Measurements from ENCODE around the gene SH3BP4.

Gene SH3BP4

GRCh38 chr2:235021752-235022151 is 69.9 kb downstream of the SH3BP4 start:
- no peak for DNase-seq

GRCh38 chr2:235024191-235024860 is 72.5 kb downstream of the SH3BP4 start:
- no peak for DNase-seq

- DNase-seq = no peak
Observed at GRCh38 chr2:235024931-235025773, 73.3 kb downstream of the SH3BP4 start.

DNA sequence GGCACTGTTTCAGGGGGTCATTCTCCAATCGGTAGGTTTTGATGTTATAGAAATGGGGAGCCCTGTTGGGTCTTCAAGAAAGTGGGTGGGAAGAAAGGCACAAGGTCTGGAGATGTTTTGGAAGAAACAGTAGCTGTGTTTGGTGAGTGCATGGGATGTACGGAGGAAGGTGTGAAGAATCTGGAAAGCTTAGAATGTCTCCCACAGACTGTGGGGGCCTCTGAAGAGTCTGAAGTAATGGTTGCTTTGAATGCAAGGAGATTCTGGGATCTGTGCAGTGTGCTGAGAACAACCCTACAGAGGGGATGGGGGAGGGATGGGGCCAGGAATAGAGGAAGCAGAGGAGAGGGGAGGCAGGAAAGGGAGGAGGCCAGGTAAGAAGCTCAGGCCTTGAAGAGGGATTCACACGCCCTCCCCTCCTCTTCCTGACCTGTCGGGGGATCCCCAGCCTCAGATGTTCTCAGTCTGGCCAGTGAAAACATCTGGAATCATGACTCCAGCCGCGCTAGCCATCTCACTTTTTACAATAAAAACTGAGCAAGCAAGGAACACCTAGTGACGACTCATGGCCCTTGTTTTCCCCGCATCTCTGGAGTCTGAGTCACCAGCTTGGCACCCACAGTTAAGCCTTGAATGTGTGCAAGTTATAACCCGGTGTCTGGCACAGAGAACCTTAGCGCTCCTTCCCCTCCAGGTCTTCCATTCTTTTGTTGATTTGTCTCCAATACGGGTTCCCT is 74.2 kb downstream of the SH3BP4 start:
- DNase-seq = no peak

- no peak for DNase-seq
Observed at GRCh38 chr2:235026649-235027557, 75.1 kb downstream of the SH3BP4 start.

DNA sequence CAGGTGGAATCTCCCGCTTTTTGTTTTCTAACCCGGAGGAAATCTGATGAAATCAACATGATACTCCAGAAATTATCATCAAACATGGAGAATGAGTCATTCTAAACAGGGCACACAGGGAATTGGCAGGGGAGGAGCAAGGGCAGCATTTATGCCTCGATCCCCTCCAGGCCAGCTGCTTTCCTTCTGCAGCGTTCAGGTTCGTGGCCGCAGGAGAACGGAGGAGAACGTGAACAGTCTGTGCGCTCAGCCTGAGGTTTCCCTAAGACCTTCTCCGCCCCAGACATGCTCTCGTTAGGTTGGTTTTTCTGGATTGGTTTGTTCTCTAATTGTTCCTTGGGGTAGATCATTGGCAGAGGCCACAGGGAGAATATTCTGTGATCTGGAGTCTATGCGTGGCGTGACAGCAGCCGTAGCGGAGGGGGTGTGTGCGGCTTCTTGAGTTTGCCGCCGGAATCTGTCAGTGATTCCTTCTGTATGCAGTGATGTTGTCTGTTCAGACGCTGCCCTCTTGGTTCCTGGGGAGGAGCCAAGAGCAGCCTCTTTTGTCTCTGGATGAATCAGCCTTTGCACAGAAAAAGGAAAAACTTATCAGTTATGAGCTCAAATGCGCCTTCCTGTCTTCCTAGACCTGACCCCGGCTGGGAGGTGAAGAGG is 75.9 kb downstream of the SH3BP4 start:
- no peak for DNase-seq

DNA sequence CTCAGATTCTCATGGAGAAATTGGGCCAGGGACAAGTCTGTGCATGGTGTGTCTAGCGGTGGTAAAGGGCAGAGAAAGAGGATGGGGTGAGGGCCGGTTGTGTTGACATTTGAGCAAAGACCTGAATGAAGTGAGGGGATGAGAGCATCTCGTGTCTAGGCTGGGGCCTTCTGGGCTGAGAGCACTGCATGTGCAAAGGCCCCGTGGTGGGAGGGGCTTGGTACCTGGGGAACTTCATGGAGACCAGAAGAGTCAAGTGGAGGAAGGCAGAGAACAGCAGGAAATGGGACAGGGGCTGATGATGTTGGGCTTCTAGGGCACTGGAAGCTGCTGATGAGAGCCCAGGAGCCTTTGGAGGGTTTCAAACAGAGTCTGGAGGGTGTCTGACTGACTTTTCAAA is 76.8 kb downstream of the SH3BP4 start:
- DNase-seq = no peak

DNA sequence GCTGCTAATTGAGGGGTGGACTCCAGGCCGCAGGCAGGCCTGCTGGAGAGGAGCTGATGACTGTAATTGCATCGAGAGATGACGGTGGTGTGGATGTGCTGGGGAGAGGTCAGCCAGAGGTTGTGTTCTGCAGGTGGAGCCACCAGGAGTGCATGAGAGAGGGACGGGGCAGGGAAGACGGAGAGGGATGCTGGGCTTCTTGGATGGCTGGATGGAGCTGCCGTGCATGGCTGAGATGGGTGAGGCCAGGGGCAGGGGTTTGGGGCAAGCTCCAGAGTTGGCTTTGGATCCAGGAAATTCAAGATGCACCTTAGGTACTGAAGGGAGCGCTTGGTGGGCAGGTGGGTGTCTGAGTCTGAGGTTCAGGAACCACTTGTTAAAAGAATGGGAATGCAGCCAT is 77.2 kb downstream of the SH3BP4 start:
- no peak for DNase-seq

DNA sequence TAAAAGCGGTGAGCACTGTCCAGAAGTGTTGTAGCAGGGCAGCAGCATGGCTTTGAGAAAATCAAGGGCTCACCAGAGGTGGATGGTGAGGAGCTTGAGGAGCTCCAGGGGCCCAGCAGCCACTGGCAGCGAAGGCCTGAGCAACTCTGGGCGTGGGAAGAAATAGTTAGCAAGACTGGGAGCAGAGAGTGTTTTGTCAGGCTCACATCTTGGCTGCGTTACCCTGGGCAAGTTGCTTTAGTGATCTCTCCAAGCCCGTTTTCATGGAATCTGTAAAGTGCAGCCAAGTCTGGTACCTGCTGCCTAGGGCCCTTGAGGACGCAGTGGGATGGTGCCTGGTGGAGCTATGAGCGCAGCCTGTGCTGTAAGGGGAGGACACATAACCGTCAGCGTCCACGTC is 78.3 kb downstream of the SH3BP4 start:
- no peak for DNase-seq

GRCh38 chr2:235030936-235031335 is 79.1 kb downstream of the SH3BP4 start:
- no peak for DNase-seq

DNA sequence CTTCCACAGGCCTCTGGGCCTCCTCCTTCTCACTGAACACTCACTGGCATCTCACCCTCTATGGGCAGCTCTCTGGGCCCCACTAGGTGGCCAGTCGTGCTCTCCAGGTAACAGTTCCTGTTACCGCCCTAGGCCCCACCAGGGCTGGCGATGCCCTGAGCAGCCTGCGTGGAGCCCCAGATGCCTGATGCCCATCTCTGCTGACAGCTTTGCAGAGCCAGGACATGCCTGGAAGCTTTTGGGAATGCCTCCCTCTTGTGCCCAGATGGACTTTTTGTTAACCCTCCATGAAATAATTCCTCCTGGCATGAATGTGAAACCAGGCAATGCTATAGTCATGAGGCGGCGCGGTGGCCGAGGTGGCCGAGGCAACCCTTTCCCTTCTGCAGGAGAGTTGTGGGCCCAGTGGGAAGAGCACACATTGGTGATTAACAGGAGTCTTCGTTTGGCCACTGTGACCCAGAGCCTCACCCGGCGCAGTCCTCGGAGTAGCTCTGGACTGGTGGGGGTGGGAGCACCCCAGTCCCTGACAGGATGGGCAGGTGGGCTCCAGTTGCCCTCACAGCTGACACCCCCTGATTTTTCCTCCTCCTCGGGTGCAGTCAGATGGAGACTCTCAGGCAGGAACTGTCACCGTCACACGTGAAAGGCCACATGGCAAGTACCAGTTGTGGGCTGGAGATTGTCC is 80.0 kb downstream of the SH3BP4 start:
- no peak for DNase-seq

GRCh38 chr2:235032466-235032865 is 80.6 kb downstream of the SH3BP4 start:
- no peak for DNase-seq

DNA sequence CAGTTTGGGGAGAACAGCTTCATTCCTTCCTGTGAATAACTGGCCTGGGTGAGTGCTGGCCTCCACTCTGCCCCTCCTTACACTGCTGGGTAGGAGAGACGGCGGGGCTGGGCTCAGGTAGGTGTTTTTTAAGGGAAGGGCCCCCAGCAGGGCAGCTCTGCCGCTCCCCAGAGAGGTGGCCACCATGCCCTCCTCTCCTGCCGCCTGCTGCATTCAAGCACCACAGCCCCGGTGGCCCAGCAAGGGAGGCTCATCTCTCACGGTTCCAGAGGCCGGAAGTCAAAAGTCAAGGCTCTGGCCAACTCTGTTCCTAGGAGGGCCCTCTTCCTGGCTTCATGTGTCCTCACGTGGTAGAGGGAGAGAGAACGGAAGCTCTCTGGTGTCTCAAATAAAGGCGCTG is 81.1 kb downstream of the SH3BP4 start:
- no peak for DNase-seq

- DNase-seq = no peak
Observed at GRCh38 chr2:235034265-235035118, 82.7 kb downstream of the SH3BP4 start.

GRCh38 chr2:235037604-235038166 is 85.9 kb downstream of the SH3BP4 start:
- no peak for DNase-seq

DNA sequence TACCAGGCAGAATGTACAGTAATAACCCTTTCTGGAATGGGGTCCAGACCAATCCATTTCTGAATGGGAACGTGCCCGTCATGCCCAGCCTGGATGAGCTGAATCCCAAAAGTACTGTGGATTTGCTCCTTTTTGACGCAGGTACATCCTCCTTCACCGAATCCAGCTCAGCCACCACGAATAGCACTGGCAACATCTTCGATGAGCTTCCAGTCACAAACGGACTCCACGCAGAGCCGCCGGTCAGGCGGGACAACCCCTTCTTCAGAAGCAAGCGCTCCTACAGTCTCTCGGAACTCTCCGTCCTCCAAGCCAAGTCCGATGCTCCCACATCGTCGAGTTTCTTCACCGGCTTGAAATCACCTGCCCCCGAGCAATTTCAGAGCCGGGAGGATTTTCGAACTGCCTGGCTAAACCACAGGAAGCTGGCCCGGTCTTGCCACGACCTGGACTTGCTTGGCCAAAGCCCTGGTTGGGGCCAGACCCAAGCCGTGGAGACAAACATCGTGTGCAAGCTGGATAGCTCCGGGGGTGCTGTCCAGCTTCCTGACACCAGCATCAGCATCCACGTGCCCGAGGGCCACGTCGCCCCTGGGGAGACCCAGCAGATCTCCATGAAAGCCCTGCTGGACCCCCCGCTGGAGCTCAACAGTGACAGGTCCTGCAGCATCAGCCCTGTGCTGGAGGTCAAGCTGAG is 89.6 kb downstream of the SH3BP4 start:
- DNase-seq = no peak

GRCh38 chr2:235041918-235042575 is 90.2 kb downstream of the SH3BP4 start:
- no peak for DNase-seq

GRCh38 chr2:235042576-235043515 is 91.0 kb downstream of the SH3BP4 start:
- DNase-seq = no peak
